ENCODE data around the gene CCDC183.
A peak's percentile ranks its signal among the peaks of the same experiment; 100 is the strongest.
"Not testable (repeated sequence)": the region's sequence is repeated elsewhere in the genome, so short reads cannot be mapped to it uniquely, and the experiment has no call there.

CCDC183 gene

DNA sequence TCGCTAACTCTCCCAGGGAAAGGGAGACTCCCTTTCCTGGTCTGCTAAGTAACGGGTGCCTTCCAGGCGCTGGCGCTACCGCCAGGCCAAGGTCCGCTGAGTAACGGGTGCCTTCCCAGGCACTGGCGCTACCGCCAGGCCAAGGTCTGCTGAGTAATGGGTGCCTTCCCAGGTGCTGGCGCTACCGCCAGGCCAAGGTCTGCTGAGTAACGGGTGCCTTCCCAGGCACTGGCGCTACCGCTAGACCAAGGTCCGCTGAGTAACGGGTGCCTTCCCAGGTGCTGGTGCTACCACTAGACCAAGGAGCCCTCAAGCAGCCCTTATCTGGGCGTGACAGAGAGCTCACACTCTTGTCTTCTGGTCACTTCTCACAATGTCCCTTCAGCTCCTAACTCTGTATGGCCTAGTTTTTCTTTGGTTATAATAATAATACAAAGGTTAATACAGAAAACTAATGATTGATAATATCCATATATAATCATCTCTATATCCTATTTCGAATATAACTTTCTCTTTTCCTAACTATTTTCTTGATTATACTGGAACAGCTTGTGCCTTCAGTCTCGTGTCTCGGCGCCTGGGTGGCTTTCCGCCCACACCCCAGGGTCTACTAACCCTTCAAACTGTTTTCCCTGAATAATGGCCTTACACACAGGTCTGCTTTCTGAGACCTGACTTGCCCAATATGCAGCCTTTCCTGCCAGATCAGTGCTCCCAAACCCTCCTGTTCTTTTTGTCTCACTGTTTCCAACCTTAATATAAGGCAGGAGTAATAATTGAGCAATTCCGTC is 10.4 kb upstream of the CCDC183 start:
- not testable (repeated sequence) for DNase-seq (ENCODE audit: low read depth)

DNA sequence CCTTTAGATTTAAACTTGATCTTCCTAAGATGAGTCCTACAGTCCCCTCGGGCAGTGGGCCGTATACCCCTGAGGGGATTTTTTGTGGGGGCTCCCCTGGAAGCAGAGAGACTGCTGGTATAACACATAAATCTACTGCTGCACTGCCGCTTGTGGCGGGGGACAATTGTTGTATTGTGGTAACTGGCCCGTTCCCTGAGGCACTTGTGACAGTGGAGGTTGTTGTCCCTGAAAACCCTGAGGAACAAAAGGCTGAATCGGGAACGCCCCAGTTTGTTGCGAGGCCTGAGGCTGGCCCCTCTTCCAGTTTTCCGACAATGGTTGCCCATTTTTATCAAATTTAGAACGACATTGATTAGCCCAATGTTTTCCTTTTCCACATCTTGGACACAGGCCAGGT is 9.7 kb upstream of the CCDC183 start:
- DNase-seq (ENCODE audit: low read depth) = no peak

DNA sequence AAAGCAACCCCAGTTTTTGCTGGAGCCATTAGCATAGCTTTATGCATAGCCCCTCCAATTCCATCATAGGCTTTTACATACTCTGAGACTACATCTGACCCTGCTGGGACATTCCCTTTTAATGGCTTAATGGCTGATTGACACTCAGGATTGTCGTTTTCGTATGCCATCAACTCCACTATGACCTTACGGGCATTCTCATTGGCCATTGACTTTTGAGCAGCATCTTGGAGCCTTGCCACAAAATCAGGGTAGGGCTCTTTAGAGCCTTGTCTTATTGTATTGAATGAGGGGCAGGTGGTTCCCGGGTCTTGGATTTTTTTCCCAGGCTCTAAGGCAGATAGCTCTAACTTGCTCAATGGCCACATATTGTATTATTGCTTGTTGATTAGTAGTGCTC is 9.2 kb upstream of the CCDC183 start:
- DNase-seq (ENCODE audit: low read depth) = not testable (repeated sequence)

DNA sequence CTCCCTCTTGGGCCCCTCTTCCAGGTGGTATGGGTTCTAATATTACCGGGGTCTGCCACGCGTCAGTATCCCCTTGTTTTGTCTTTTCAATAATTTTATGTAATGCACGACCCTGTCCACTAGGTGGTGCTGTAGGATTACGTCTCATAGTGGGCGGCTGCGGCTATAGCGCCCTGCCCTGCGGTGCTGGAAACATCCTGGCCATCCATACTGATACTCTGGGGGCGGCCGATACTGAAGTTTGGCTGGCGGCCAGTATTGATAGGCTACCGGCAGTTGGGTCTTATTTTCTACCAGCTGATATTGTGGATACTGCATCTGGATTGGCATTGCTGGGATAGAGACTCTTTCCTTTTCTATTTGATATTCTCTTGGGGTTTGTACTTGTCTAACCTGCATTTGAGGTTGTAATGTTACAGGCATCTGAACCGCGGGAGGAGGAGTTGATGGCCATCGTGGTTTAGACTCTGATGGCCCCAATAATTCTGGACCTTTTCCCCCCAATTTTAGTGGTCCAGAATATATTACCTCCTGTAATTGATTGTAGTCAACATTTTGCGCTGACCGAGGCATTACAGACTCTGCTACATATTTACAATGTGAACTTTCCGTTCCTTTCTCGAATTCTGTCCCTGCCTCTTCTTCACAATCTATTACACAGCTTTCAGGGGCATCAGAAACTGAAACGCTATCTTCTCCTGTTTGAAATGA is 8.3 kb upstream of the CCDC183 start:
- peak; percentile 48 for DNase-seq (ENCODE audit: low read depth)

DNA sequence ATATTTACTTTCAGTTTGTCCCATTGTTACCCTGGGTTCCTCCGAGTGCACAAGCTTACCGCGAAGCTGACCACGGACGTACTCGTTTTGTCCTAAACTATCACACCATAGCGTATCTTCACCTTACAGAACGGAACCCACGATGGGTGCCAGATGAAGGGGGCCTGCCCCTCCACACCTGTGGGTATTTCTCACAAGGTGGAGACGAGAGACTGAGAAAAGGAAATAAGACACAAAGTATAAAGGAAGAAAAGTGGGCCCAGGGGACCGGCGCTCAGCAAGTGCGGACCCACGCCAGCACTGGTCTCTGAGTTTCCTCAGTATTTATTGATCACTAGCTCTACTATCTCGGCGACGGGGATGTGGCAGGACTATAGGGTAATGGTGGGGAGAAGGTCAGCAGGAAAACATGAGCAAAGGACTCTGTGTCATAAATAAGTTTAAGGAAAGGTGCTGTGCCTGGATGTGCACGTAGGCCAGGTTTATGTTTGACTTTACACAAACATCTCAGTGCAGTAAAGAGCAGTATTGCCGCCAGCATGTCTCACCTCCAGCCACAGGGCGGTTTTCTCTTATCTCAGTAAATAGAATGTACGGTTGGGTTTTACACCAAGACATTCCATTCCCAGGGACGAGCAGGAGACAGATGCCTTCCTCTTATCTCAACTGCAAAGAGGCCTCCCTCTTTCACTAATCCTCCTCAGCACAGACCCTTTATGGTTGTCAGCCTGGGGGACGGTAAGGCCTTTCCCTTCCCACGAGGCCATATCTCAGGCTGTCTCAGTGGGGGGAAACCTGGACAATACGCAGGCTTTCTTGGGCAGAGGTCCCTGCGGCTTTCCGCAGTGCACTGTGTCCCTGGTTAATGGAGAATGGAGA is 7.3 kb upstream of the CCDC183 start:
- DNase-seq (ENCODE audit: low read depth) = not testable (repeated sequence)

- no peak for DNase-seq (ENCODE audit: low read depth)
These were observed 6.6 kb upstream of the CCDC183 start for GRCh38 chr9:136789523-136789937.

GRCh38 chr9:136790640-136791515 is 5.3 kb upstream of the CCDC183 start, which contains the start of gene TMEM141:
Gene TMEM141, plus strand, starts transcription at chr9:136791344. Its CDS starts 27 bp downstream, at chr9:136791371.
- peak; percentile 100 for DNase-seq (ENCODE audit: low read depth)

- peak; percentile 40 for DNase-seq (ENCODE audit: low read depth)
These were observed 4.4 kb upstream of the CCDC183 start for GRCh38 chr9:136791516-136792276.

- DNase-seq (ENCODE audit: low read depth) = no peak
These were observed 3.6 kb upstream of the CCDC183 start for GRCh38 chr9:136792321-136793085.

GRCh38 chr9:136793086-136793946 is 2.8 kb upstream of the CCDC183 start:
- DNase-seq (ENCODE audit: low read depth) = no peak

DNA sequence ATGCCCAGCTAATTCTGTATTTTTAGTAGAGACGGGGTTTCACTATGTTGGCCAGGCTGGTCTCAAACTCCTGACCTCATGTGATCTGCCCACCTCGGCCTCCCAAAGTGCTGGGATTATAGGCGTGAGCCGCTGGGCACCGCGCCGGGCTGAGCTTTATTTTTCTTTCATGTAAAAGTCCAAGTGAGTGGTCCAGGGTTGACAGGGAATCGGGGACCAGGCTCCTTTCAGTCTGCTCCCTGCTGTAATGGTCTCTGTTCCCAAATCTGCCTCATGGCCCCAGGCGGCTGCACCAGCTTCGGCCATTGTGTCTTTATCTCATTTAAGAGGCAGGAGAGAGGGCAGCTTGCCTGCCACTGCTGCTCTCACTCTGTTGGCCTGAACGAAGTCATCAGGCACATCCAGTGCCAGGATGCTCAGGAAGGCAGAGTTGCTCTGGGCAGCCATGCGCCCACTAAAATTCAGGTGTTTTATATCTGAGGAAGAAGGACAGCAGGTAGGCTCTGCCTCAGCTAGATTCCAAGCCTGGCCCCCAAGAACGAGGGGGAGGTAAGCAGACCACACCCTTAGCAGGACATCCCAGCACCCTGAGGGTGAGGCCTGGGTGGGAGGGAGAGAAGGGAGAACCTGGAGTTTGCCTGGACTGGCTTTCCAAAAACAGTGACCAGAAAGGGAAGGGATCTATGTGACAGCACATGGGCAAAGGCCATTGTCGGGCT is 1.7 kb upstream of the CCDC183 start:
- no peak for DNase-seq (ENCODE audit: low read depth)

DNA sequence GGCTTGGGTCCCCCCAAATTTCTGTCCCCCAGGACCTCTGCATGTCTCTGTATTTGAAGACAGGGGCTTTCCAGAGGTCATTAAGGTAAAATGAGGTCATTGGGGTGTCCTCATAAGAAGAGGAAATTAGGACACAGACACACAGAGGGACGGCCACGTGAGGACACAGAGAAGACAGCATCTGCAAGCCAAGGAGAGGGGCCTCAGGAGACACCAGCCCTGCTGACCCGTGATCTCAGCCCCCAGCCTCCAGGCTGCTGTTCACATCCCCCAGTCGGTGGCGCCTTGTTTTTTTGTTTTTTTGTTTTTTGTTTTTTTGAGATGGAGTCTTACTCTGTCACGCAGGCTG is 1.2 kb upstream of the CCDC183 start:
- DNase-seq (ENCODE audit: low read depth) = no peak

DNA sequence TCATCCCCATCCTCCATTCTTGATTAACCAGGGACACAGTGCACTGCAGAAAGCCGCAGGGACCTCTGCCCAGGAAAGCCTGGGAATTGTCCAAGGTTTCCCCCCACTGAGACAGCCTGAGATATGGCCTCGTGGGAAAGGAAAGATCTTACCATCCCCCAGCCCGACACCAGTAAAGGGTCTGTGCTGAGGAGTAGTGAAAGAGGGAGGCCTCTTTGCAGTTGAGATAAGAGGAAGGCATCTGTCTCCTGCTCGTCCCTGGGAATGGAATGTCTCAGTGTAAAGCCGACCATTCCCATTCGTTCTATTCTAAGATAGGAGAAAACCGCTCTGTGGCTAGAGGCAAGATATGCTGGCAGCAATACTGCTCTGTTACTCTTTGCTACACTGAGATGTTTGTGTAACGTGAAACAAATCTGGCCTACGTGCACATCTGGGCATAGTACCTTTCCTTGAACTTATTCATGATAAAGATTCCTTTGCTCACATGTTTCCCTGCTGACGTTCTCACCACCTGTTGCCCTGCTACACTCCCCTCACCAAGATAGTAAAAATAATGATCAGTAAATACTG is 723 bp downstream of the CCDC183 start:
- not testable (repeated sequence) for DNase-seq (ENCODE audit: low read depth)

DNA sequence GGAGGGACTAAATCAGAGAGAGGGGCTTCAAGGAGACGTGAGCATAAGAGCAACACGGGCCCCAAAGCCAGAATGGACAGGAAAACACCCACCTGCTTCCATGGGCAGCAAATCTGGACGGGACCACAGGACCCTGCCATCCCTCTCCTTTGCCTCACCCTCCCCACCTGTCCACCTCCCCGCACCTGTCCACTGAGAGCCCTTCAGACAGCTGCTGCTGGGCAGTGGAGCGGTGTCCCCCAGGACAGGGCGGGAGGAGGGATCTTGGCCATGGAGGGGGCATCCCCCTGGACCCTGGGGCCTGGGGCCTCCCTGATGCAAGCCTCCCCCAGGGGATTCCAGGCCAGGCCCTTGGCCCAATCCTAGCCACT is 2.6 kb downstream of the CCDC183 start:
- DNase-seq (ENCODE audit: low read depth) = no peak

GRCh38 chr9:136799079-136799853 is 3.1 kb downstream of the CCDC183 start:
- no peak for DNase-seq (ENCODE audit: low read depth)

GRCh38 chr9:136799854-136800657 is 3.9 kb downstream of the CCDC183 start:
- peak; percentile 91 for DNase-seq (ENCODE audit: low read depth)

Data from stimulated activated CD8-positive, alpha-beta memory T cell treated with anti-CD3 and anti-CD28 coated beads, Interleukin-4, amount 100 ng/mL, for 24 hours (primary cell).